ENCODE measurements around the gene SLC38A9. TPM values are rescaled to one million over a fixed set of nuclear protein-coding genes. Genes with fewer than 3 reads are reported as not detected.

The SLC38A9 gene
- total RNA-seq, 1 experiment from 2014 or later: 22.1 TPM

DNA sequence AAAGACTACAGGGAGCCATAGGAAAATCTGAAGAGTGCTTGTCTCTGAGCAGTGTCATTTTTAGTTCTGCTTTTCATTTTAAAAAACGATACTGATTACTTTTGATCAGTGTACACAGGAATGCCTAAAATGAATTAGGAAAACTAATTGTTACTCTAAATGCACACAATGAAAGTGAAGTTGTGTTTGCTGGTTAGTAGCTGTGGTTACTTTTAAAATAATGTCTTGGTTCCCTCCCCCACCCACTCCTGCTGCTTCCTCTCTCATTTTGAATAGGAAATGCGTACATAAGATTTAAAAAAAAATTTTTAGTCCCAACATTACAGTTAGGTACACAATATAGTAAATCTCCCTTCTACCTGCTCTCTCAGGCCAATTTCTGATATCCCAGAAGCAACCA lies 129.9 kb downstream of the SLC38A9 start:
- H3K36me3 ChIP-seq (replicated peaks; ENCODE audit: control insufficient read depth, insufficient read depth, low read length): no peaks in the 10 kb centered on the region
- H3K27me3 ChIP-seq (ENCODE audit: control insufficient read depth, insufficient read depth, low read length): no peaks in the 10 kb centered on the region
- no peak for DNase-seq
- no peak overlapping the region for H3K4me3 ChIP-seq (ENCODE audit: insufficient read depth, low read depth, low read length)

DNA sequence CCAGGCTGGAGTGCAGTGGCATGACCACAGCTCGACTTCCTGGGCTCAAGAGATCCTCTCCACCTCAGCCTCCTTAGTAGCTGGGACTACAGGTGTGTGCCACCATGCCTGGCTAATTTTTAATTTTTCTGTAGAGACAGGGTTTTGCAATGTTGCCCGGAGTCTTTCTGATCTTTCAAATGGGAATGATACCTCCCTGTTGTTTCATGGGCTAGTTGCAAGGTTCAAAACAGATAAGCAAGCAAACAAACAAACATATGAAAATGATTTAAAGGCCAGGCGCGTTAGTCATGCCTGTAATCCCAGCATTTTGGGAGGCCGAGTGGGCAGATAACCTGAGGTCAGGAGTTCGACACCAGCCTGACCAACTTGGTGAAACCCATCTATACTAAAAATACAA lies 132.1 kb downstream of the SLC38A9 start:
- DNase-seq: no peak
- Histone ChIP-seq H3K4me3 (ENCODE audit: insufficient read depth, low read depth, low read length) (no peak overlapping the region), H3K36me3 (replicated peaks; ENCODE audit: control insufficient read depth, insufficient read depth, low read length) (no peaks in the 10 kb centered on the region), H3K27me3 (ENCODE audit: control insufficient read depth, insufficient read depth, low read length) (no peaks in the 10 kb centered on the region)

DNA sequence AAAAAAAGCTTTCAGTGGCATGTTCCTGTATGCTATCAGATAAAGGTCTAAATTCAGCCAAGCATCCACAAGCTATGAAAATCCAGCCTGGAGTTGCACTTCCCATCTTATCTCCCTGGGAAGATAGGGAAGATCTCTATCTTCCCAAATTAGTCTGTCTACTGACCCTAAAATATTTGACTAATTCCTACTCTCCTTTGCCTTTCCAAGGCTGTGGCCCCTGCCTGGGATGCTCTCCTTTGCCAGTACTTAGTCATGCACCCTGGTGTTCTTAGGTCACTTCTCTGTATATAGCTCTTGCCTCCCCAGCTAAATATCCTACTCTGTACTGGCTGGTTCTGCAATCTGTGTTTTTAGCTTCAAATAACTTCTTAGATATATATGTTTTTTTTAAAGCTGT lies 133.4 kb downstream of the SLC38A9 start:
- DNase-seq: no peak
- Histone ChIP-seq H3K4me3 (ENCODE audit: insufficient read depth, low read depth, low read length) (no peak overlapping the region), H3K27me3 (ENCODE audit: control insufficient read depth, insufficient read depth, low read length) (no peaks in the 10 kb centered on the region), H3K36me3 (replicated peaks; ENCODE audit: control insufficient read depth, insufficient read depth, low read length) (no peaks in the 10 kb centered on the region)

DNA sequence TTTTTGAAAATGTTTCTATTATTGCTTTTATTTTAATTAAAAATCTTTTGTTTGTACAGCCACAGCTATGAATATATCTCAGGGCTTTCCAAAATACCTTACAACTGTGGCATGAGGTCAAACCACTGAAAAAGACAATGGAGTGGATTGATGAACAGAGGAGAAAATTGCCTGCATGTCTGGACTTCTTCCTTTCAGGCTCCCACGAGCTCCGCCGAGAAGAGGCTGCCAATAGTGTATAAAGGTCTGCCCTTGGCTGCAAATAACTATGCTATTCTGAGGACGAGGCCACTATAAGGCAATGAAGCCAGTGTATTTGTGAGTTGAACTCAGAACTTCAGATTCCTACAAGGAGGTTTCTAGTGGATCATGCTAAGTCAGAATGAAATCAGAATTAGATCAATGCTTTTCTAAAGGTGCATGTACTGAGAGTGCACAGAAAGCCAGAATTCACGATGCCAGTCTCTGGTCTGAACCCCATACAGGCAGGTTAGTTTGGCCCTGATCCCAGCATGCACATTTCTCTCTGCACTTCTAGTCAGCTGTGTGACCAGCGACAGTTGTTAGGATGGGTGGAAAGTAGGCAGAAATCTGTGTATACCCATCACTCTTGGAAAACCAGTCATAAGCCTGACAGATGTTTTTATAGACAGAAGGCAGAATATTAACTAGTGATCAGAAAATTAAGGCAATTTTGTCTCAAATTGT lies 134.6 kb downstream of the SLC38A9 start:
- no peak overlapping the region for H3K4me3 ChIP-seq (ENCODE audit: insufficient read depth, low read depth, low read length)
- H3K27me3 ChIP-seq (ENCODE audit: control insufficient read depth, insufficient read depth, low read length): no peaks in the 10 kb centered on the region
- no peak for DNase-seq
- no peaks in the 10 kb centered on the region for H3K36me3 ChIP-seq (replicated peaks; ENCODE audit: control insufficient read depth, insufficient read depth, low read length)

DNA sequence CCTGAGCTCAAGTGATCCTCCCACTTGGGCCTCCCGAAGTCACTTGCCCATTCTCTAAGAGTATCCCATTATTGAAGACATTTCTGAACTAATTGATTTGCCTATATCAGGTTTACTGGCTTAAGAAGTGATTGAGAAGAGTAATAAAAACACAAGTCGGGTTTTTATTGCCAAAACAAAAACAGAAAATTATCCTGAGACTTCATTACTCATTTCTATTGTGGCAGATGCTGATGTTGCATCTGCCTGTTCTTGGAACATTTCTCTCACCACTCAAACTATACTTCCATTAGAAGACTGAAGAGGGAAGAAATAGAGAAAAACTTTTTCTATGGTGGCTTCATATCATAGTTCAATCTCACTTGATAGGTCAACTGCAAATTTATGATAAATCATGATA lies 135.5 kb downstream of the SLC38A9 start:
- DNase-seq: no peak
- no peak overlapping the region for H3K4me3 ChIP-seq (ENCODE audit: insufficient read depth, low read depth, low read length)
- no peaks in the 10 kb centered on the region for H3K36me3 ChIP-seq (replicated peaks; ENCODE audit: control insufficient read depth, insufficient read depth, low read length)
- H3K27me3 ChIP-seq (ENCODE audit: control insufficient read depth, insufficient read depth, low read length): no peaks in the 10 kb centered on the region

Other genes starting within 250 kb of the SLC38A9 start
- 81.4 and 97.4 TPM in 2 replicates for gene PLPP1, start 177.4 kb downstream of the SLC38A9 start, total RNA-seq (2014; rRNA removed; shearing (Covaris generic))
- not detected in 2 replicates for gene DDX4, start 25.7 kb upstream of the SLC38A9 start, total RNA-seq (2014; rRNA removed; shearing (Covaris generic))
- gene IL31RA, start 139.0 kb upstream of the SLC38A9 start, total RNA-seq (2014; rRNA removed; shearing (Covaris generic)): not detected in 2 replicates